Fibroblast of skin of abdomen (primary cell): Measurements from ENCODE around the gene SSR2.

Experiments used
- DNase-seq: peaks from one replicate; pipeline ENCODE4 v3.0.0-alpha.2; 2013

The SSR2 gene

DNA sequence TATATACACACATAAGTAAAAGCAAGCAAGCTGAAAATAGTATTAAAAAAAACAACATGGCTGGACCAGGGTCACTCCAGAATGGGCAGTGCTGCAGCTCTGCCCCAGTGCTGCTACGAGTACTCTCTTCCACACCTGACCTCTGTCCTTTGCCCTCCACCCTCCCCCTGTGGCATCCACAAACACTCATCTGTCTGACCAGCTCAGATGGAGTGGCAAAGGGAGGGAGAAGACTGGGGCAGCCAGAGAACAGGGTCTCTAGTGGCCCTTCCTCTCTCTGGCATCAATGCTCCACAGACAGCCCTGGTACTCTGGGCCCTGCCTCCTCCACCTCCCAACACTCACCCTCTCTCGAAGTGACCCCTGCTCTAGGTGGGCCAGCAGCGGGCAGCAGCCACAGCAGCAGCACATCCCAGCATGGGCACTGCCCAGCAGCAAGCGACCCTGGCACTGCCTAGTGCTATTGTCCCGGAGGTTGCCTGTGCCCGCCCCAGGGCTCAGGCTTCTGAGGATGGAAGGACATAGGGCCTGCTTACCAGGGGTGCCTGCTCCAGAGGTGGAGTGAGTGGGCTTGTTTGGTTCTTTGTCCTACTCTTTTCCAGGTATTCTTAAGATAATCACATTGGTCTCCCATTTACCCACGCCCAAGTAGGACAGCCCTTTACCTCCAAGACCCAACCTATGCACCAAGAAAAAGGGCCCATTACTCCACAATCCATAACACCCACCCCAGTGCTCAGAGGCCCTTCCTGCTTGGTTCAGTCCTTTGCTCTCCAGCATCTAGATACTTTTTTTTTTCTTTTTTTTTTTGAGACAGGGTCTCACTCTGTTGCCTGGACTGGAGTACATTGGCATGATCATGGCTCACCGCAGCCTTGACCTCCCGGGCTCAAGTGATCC lies 48.6 kb downstream of the SSR2 start:
- no peak for DNase-seq

DNA sequence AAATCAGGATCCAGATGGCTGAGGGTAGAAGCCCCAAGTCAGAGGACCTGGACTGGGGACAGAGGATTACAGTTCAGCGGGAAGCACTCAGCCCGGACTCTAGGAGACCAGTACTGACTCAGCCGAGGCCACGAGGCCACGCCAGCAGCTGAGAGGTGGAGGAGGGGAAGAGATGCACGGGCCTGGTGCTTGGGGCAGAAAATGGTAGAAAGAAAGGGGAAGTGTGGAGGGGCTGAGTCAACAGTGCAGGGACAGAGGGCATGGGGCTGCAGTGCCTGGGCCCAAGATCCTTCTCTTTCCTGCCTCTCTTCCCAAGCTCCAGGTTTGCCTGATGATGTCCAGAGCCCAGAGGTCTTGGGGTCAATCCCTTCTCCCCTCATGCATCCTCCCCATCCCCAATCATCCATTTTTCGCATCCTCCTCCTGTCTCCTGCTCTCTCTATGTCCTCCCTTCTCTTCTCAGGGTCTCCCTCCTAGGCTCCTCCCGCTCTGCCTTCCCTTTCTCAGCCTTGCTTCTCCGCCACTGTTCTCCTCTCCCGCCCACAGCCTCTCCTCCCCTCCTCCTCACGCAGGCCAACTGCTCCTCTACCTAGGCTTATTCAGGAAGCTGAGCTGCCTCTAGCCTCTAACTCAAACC lies 50.1 kb downstream of the SSR2 start:
- peak; percentile 70 for DNase-seq

DNA sequence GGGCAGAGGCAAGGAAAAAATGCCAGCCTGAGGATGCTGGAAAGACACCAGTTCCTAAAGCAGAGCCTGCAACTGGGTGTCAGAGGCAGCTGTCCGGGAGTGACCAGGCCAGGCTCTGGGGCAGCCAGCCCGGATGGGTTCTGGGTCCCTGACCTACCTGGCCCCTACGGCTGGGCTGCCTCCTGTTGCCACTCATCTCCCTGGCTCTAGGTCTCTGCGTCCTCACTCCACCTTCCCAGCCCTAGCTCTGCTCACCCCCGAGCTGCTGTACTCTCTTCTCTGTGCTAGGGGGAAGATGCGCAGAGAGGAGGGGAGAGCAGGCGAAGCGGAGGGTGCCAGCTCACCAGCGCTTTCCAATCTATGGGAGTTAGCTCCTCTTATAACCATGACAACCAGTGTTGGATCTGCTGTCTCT lies 51.4 kb downstream of the SSR2 start:
- DNase-seq, result no peak

DNA sequence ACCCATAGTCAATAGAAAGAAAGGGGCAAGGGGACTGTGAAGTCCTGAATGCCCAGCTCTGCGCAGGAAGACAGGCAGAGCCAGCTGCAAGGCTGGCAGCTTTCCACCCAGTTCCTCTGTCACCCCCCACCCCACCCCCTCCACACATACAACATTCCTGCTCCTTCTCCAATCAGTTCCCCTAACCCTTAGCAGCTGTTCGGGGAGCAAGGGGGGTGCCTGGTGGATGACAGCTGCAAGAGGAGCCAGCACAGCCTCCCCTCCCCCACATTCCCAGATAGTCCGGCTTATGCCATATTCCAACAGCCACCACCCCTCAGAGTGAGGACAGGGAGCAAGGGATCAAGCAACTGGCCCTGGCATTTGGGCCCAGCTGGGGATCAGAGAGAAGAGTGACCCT lies 52.1 kb downstream of the SSR2 start:
- DNase-seq, result peak; percentile 81

DNA sequence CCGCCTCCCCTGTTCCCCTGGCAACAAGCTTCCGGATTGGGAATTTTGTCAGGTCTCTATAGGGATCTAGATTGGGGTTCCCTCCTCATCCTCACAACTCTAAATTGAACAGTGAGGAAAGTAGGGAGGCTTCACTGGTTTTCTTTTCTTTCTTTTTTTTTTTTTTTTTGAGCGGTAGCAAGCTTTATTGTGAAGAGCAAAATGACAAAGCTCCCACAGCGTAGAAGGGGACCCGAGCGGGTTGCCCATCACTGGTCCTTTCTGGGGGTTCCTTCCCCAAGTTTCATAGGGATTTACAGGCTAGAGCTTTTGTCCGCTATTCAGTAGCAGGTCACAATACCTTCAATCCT lies 52.7 kb downstream of the SSR2 start:
- no peak for DNase-seq

DNA sequence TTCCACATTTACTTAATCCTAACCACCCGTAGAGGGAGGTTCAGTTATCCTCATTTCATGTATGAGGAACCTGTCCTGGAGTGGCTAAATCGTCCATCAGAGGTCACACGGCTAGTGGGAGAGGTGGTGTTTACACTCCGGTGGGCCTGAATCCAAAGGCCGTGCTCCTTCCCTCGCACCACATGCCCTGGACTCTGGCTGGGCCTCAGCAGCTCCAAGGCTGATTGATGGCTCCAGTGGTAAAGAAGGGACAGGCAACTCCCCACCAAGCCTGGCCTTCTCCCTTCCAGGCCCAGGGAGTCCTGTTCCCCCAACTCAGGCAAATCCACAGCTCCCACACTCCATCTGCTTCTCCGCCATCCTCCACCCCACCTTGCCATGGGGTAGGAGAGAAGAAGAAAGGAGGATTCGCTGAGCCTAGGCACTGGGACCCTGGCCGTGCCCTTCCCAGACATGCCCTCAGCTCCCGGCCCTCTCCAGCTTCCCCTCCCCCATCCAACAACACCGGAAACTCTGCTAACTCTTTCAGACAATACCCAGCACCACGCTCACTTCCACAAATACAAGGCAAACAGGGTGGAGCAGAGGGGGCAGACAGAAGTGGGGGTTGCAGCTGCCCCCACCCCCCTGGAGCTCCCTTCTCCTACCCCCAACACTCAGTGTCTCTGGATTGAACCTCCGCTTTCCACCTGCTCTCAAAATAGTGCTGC lies 53.3 kb downstream of the SSR2 start:
- DNase-seq, result no peak

DNA sequence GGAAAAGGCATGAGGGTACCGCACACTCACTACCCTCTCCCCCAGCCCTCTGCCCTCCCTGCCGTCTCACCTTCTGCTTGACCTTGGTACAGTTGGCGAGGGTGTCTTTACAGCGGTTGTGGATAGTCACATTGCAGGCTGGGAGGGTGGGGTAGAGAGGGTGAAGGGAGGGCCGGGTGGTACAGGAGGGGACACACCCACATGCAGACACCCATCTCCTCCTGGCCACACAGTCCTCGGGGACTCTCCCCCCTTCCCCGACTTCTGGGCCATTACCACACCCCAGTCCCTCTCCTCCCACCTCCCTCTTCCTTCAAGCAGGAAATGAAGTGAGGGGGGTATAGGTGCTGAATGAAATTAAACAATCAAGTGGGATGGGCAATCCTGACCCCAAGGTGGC lies 54.0 kb downstream of the SSR2 start:
- no peak for DNase-seq

DNA sequence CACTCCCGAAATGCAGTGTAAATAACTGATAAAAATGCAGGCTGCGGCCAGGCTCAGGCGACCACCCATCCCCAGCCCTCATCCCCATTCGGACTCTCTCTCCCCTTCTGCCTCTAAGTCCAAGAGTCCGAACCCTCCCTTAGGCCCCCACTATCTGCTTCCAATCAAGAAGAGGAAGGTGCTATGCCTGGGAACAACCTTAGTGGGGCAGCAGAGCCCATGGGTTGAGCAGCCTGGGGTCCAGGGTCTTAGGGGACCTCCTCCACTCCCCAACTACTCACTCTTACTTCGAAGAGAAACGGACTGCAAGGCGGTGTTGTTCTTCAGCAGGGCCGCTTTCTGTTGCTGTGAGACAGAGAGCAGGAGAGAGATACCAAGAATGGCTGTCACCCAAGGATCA lies 54.6 kb downstream of the SSR2 start:
- no peak for DNase-seq

DNA sequence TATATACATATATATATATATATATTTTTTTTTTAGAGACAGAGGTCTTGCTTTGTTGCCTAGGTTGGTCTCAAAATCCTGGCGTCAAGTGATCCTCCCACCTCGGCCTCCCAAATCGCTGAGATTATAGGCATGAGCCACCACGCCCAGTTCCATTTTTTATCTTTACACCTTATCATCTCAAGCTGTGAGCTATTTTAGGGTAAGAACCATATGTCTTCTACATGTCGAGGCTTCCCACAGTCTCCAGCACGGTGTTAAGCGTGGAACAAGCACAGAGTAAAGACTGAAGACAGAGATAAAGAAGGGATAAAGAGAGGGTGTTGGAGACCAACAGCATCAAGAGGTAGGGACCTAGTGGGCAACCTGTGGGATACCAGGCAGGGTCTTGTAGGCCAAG lies 56.6 kb downstream of the SSR2 start:
- no peak for DNase-seq

DNA sequence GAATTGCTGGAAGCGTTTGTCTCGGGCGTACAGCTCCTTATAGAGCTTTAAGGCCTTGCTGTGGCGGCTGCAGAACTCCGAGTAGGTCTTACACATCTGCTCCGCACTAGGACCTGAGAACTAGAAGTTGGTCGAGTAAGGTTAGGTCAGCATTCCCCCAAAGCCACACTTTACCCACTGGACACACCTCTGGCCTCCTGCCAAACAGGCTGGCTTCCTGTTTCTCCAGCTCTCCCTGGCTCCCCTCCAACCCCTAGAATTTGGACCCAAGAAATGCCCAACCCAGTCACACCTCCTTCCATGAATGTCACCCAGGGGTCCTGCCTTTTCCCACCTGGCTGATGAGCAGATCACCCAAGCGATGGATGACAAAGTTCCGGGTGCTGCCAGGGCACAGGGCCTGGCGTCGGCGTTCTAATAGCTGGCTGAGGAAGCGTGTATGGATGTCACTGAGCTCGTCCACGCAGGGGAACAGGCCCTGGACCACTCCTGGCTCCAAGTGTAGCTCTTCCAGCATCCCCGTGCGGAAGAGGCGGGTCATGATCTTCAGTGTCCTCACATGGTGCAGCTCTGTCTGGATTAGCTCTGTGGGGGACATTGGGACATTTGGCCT lies 58.0 kb downstream of the SSR2 start:
- no peak for DNase-seq

DNA sequence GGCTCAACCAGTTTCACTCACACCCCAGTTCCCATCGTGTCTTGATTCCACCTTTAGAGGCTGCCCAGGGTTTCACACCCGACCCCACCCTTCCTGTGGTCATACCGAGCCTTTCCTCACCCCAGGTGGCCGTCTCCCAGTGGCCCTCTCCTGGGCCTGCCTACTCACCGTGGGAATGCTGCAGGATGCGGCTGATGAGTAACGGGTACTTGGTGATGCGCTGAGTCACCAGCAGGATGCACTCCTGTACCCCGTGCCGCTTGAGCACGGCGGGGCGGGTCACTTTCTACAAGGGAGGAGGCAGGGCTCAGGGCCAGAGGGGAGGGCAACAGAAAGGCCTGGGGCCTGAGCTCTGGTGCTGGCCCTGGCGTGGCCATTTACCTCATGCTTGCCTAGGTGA lies 58.8 kb downstream of the SSR2 start:
- DNase-seq, result peak; percentile 84

DNA sequence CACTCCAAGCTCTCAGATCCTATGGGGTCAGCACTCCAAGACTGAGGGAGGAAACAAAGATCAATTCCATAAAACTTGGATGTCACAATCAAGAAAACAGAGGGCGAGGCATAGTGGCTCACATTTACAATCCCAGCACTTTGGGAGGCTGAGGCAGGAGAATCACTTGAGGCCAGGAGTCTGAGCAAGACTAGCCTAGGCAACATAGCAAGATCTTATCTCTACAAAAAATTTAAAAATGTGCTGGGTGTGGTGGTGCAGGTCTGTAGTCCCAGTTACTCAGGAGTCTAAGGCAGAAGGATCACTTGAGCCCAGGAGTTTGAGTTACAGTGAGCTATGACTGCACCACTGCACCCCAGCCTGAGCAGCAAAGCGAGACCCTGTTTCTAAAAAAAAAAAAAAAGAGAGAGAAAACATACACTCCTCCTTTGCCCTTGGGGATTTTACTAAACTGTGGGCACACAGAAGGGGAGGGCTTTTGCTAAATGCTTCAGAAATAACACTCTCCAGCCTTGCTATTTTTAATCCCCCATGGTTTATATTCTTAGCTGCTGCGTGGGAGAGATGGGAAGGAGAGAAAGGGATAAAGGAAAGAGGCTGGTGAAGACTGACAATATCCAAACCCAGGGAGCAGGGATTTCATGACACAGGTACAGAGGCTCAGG lies 60.5 kb downstream of the SSR2 start:
- no peak for DNase-seq
